Stimulated activated CD8-positive, alpha-beta memory T cell treated with anti-CD3 and anti-CD28 coated beads, Interleukin-12 subunit alpha, Interleukin-12 subunit beta, amount 100 ng/mL, for 1 hour (primary cell): ENCODE data around the gene LZTS2.

Experiments
- DNase-seq: peaks from one replicate; pipeline ENCODE4 v3.0.0-alpha.2; 2020; ENCODE audit warnings: low read depth

The LZTS2 gene

DNA sequence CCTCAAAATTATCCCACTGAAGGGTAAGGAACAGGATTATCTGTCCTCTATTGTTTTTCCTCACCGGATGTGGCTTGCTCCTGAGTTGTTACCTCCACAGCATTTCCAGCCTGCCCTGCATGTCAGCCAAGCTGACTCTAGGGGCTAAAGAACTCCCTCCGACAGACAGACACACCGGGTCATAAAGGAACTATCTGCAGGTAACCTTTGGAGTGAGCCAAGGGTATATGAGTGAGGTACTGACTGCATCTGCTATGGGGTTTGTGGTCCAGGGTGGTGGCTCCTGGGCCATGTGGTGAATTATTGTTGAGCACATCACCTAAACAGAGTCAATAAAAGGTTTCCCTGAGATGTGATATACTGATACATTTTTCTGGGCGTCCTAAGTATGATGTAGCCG, 55.3 kb downstream of the LZTS2 start:
- no peak for DNase-seq

DNA sequence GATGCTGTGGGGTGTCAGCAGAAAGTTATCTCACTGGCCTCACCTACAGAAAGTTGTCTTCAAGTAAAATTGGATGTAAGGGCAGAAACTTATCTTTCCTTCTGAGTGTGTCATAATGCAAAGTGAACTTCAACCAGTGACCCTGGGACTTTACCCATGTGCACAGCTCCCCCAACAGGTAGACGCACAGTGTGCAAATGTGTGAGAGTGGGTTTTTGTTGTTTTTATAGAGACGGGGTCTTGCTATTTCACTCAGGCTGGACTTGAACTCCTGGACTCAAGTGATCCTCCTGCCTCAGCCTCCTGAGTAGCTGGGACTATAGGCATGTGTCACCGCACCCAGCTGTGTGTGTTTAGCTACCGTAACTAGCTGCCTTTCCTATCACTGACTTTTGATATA, 55.8 kb downstream of the LZTS2 start:
- no peak for DNase-seq

DNA sequence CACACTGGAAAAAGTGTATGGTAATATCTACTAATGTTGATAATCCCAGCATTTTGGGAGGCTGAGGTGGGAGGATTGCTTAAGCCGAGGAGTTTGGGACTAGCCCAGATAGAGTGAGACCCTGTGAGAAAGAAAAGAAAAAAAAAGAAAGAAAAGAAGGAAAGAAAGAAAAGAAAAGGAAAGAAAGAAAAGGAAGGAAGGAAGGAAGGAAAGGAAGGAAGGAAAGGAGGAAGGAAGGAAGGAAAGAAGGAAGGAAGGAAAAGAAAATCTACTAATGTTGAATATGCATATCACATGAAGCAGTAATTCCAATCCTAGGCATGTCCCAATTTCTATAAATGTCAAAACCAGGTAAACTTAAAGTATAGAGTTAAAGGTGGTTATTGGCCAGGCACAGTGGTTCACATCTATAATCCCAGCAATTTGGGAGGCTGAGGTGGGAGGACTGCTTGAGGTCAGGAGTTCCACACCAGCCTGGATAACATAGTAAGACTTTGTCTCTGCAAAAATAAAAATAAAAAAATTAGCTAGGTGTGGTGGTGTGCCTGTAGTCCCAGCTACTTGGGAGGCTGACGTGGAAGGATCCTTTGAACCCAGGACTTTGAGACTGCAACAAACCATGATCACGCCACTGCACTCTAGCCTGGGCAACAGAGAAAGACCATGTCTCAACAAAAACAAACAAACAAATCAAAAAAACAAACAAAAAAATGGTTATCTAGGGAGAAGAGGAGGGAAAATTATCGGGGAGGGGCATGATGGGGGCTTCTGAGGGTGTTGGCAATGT, 57.0 kb downstream of the LZTS2 start:
- DNase-seq: no peak
